ENCODE data around the gene TAOK2.

- TF ChIP-seq SUZ12 (IDR thresholded peaks at IDR 0.05; ENCODE audit: extremely low read depth, insufficient read depth, insufficient read length) (no peak), YY1 (IDR thresholded peaks at IDR 0.05; ENCODE audit: insufficient read depth, insufficient read length) (peak; percentile 57), ZNF274 (IDR thresholded peaks at IDR 0.05; ENCODE audit: low read depth, low read length) (no peak)
Observed at GRCh38 chr16:29973384-29974246, at the start of gene TAOK2.

Measured in NT2/D1 (cell line).